Endothelial cell of umbilical vein (primary cell): Measurements from ENCODE around the gene FHDC1.

ENCODE experiments used
- CTCF ChIP-seq, 2 donors: IDR thresholded peaks; 1 replicate in 1 of 2; 2 replicates in 1 of 2; pipeline ENCODE4 v1.5.1; 2011; ENCODE audit warnings: low read length in 2 of 2, mild to moderate bottlenecking in 2 of 2, moderate library complexity in 2 of 2, control low read depth in 1 of 2, inconsistent platforms in 1 of 2, low read depth in 1 of 2; ENCODE audit not compliant: insufficient read depth in 1 of 2; ENCODE audit errors: extremely low read depth in 1 of 2
- EZH2 ChIP-seq: IDR thresholded peaks from 2 replicates; pipeline ENCODE4 v1.6.1; 2012; ENCODE audit warnings: borderline replicate concordance, low read depth, mild to moderate bottlenecking, moderate library complexity, low read length, inconsistent platforms; ENCODE audit not compliant: severe bottlenecking
- MAX ChIP-seq: IDR thresholded peaks from 2 replicates; pipeline ENCODE4 v1.6.1; 2011; ENCODE audit not compliant: insufficient read depth, insufficient read length
- MYC ChIP-seq: IDR thresholded peaks from one replicate; pipeline ENCODE4 v1.6.1; 2011; ENCODE audit warnings: mild to moderate bottlenecking, low read depth, low read length
- POLR2A ChIP-seq: IDR thresholded peaks from 2 replicates; pipeline ENCODE4 v1.6.1; 2012; ENCODE audit warnings: low read depth, mild to moderate bottlenecking, control low read depth, low read length
- POLR2AphosphoS5 ChIP-seq: IDR thresholded peaks from 2 replicates; pipeline ENCODE4 v1.6.1; 2012; ENCODE audit warnings: low read depth, mild to moderate bottlenecking, control low read depth, low read length, moderate library complexity; ENCODE audit not compliant: insufficient read depth

DNA sequence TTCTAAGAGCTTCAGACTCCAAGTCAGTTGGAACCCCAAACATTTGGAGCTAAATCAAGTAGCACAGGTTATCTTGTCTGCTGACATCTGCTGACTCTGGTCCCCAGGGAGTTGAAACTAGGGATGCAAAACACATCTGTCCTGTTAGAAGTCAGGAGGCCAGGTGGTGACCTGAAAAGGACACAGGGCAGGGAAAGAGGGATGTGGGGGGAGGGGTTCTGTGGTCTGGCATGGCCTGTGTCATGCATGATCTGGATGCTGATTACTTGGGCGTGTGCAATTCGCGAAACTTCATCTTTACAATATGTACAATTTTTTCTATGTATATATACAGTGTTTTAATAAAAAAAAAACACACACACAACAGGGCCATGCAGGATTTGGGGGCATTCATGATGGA is 55.3 kb downstream of the FHDC1 start:
- TF ChIP-seq CTCF (IDR thresholded peaks at IDR 0.05; ENCODE audit: extremely low read depth in 1 of 2, insufficient read depth in 1 of 2, low read depth in 1 of 2, low read length in 2 of 2) (no peak), POLR2A (no peak), EZH2 (no peak), MAX (no peak), POLR2AphosphoS5 (no peak), MYC (no peak)
